Erythroblast (primary cell): ENCODE results near the gene SCYGR2.

ENCODE experiments used
- GATA1 ChIP-seq: IDR thresholded peaks from 2 replicates; pipeline ENCODE4 v1.6.1; 2011; ENCODE audit warnings: low read depth, mild to moderate bottlenecking, control low read depth, low read length, moderate library complexity
- POLR2A ChIP-seq: IDR thresholded peaks from 2 replicates; pipeline ENCODE4 v1.6.1; 2011; ENCODE audit warnings: mild to moderate bottlenecking, low read length

- TF ChIP-seq POLR2A (no peak), GATA1 (no peak)
These were observed 45.4 kb downstream of the SCYGR2 start for GRCh38 chr2:227643990-227644551.
